ENCODE results near the gene DPYD. TPM values are rescaled to one million over a fixed set of nuclear protein-coding genes. Genes with fewer than 3 reads are reported as not detected.

The DPYD gene
- total RNA-seq, result 90.8 and 91.7 TPM in 2 replicates

GRCh38 chr1:97920832-97921571, at the start of gene DPYD:
Gene DPYD (minus strand): TSS chr1:97921034. CDS start chr1:97920922, 112 bp downstream.

Measured in articular chondrocyte of knee joint (primary cell).